Measurements from ENCODE around the gene FANCL.
"Not testable (repeated sequence)": the region's sequence is repeated elsewhere in the genome, so short reads cannot be mapped to it uniquely, and the experiment has no call there.

FANCL gene

GRCh38 chr2:58240670-58241545 is at the start of gene FANCL:
FANCL (minus strand) TSS chr2:58241325; CDS start chr2:58241313, 12 bp downstream.
- H3K9me3 ChIP-seq (ENCODE audit: control insufficient read depth, low read length), result no peaks in the 10 kb centered on the region
- no peaks in the 10 kb centered on the region for H3K36me3 ChIP-seq (ENCODE audit: control insufficient read depth, insufficient read depth, low read length, severe bottlenecking)
- peak within 1 kb of the TSS; percentile 91 for H3K4me3 ChIP-seq (ENCODE audit: low read length)
- no peaks in the 10 kb centered on the region for H3K27me3 ChIP-seq (replicated peaks; ENCODE audit: control insufficient read depth, insufficient read depth, low read length)
- peak within 1 kb of the TSS; percentile 91 for H3K9ac ChIP-seq (ENCODE audit: low read length)
- DNase-seq (ENCODE audit: low read depth), result peak; percentile 94
- peaks cover 4% of the 10 kb centered on the region for H3K4me1 ChIP-seq (ENCODE audit: control insufficient read depth, insufficient read depth, low read length)

DNA sequence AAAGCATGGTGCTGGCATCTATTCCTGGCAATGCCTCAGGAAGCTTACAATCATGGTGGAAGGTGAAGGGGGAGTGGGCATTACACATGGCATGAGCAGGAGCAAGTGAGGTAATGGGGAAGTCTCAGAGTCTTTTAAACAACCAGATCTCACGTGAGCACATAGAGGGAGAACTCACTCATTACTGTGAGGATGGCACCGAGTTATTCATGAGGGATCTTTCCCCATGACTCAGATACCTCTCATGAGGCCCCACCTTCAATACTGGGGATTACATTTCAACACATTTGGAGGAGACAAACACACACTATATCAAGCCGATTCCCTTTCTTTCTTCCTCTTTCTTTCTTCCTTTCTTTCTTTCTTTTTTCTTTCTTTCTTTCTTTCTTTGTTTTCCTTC is 47.9 kb upstream of the FANCL start:
- no peak overlapping the region for H3K9ac ChIP-seq (ENCODE audit: low read length)
- no peaks in the 10 kb centered on the region for H3K27me3 ChIP-seq (replicated peaks; ENCODE audit: control insufficient read depth, insufficient read depth, low read length)
- no peaks in the 10 kb centered on the region for H3K36me3 ChIP-seq (ENCODE audit: control insufficient read depth, insufficient read depth, low read length, severe bottlenecking)
- no peaks in the 10 kb centered on the region for H3K9me3 ChIP-seq (ENCODE audit: control insufficient read depth, low read length)
- no peak for DNase-seq (ENCODE audit: low read depth)
- no peak overlapping the region for H3K4me3 ChIP-seq (ENCODE audit: low read length)
- no peaks in the 10 kb centered on the region for H3K4me1 ChIP-seq (ENCODE audit: control insufficient read depth, insufficient read depth, low read length)

GRCh38 chr2:58283931-58284330 is 42.8 kb upstream of the FANCL start:
- Histone ChIP-seq H3K9ac (ENCODE audit: low read length) (no peak overlapping the region), H3K4me1 (ENCODE audit: control insufficient read depth, insufficient read depth, low read length) (no peaks in the 10 kb centered on the region), H3K27me3 (replicated peaks; ENCODE audit: control insufficient read depth, insufficient read depth, low read length) (no peaks in the 10 kb centered on the region), H3K9me3 (ENCODE audit: control insufficient read depth, low read length) (no peaks in the 10 kb centered on the region), H3K4me3 (ENCODE audit: low read length) (no peak overlapping the region), H3K36me3 (ENCODE audit: control insufficient read depth, insufficient read depth, low read length, severe bottlenecking) (no peaks in the 10 kb centered on the region)
- DNase-seq (ENCODE audit: low read depth), result no peak

GRCh38 chr2:58275144-58275543 is 34.0 kb upstream of the FANCL start:
- H3K9ac ChIP-seq (ENCODE audit: low read length); H3K9me3 ChIP-seq (ENCODE audit: control insufficient read depth, low read length); H3K36me3 ChIP-seq (ENCODE audit: control insufficient read depth, insufficient read depth, low read length, severe bottlenecking); DNase-seq (ENCODE audit: low read depth); H3K27me3 ChIP-seq (replicated peaks; ENCODE audit: control insufficient read depth, insufficient read depth, low read length); H3K4me1 ChIP-seq (ENCODE audit: control insufficient read depth, insufficient read depth, low read length); H3K4me3 ChIP-seq (ENCODE audit: low read length): not testable (repeated sequence)

DNA sequence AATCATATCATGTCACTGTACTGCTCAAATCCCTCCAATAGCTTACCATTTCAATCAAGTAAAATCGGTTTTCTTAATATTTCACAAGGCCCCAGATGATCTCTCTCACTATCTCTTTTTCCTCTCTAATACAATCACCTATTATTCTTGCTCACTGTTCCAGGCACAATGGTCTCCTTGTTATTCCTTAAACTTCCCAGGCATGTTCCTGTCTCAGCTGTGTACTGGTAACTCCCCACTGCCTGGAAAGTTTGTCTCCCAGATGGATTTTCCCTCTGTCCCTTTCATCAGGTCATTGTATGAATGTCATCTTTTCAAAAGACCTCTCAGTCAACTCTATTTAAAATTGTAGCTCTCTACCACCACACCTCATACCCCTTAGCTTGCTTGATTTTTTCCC is 30.7 kb upstream of the FANCL start:
- Histone ChIP-seq H3K4me1 (ENCODE audit: control insufficient read depth, insufficient read depth, low read length) (no peaks in the 10 kb centered on the region), H3K9me3 (ENCODE audit: control insufficient read depth, low read length) (no peaks in the 10 kb centered on the region), H3K4me3 (ENCODE audit: low read length) (no peak overlapping the region), H3K9ac (ENCODE audit: low read length) (no peak overlapping the region), H3K27me3 (replicated peaks; ENCODE audit: control insufficient read depth, insufficient read depth, low read length) (no peaks in the 10 kb centered on the region), H3K36me3 (ENCODE audit: control insufficient read depth, insufficient read depth, low read length, severe bottlenecking) (no peaks in the 10 kb centered on the region)
- no peak for DNase-seq (ENCODE audit: low read depth)

- Histone ChIP-seq H3K36me3 (ENCODE audit: control insufficient read depth, insufficient read depth, low read length, severe bottlenecking) (no peaks in the 10 kb centered on the region), H3K27me3 (replicated peaks; ENCODE audit: control insufficient read depth, insufficient read depth, low read length) (no peaks in the 10 kb centered on the region), H3K4me1 (ENCODE audit: control insufficient read depth, insufficient read depth, low read length) (no peaks in the 10 kb centered on the region), H3K9ac (ENCODE audit: low read length) (no peak overlapping the region), H3K4me3 (ENCODE audit: low read length) (no peak overlapping the region), H3K9me3 (ENCODE audit: control insufficient read depth, low read length) (no peaks in the 10 kb centered on the region)
- DNase-seq (ENCODE audit: low read depth), result no peak
Observed at GRCh38 chr2:58268685-58269084, 27.6 kb upstream of the FANCL start.

GRCh38 chr2:58266211-58266610 is 25.1 kb upstream of the FANCL start:
- Histone ChIP-seq H3K9ac (ENCODE audit: low read length) (no peak overlapping the region), H3K4me1 (ENCODE audit: control insufficient read depth, insufficient read depth, low read length) (no peaks in the 10 kb centered on the region), H3K27me3 (replicated peaks; ENCODE audit: control insufficient read depth, insufficient read depth, low read length) (no peaks in the 10 kb centered on the region), H3K36me3 (ENCODE audit: control insufficient read depth, insufficient read depth, low read length, severe bottlenecking) (no peaks in the 10 kb centered on the region), H3K4me3 (ENCODE audit: low read length) (no peak overlapping the region), H3K9me3 (ENCODE audit: control insufficient read depth, low read length) (no peaks in the 10 kb centered on the region)
- DNase-seq (ENCODE audit: low read depth), result peak; percentile 14

- H3K9me3 ChIP-seq (ENCODE audit: control insufficient read depth, low read length), result no peaks in the 10 kb centered on the region
- no peak overlapping the region for H3K4me3 ChIP-seq (ENCODE audit: low read length)
- H3K9ac ChIP-seq (ENCODE audit: low read length), result no peak overlapping the region
- no peaks in the 10 kb centered on the region for H3K36me3 ChIP-seq (ENCODE audit: control insufficient read depth, insufficient read depth, low read length, severe bottlenecking)
- no peaks in the 10 kb centered on the region for H3K27me3 ChIP-seq (replicated peaks; ENCODE audit: control insufficient read depth, insufficient read depth, low read length)
- no peaks in the 10 kb centered on the region for H3K4me1 ChIP-seq (ENCODE audit: control insufficient read depth, insufficient read depth, low read length)
- no peak for DNase-seq (ENCODE audit: low read depth)
Observed at GRCh38 chr2:58261209-58261608, 20.1 kb upstream of the FANCL start.

- H3K9ac ChIP-seq (ENCODE audit: low read length); DNase-seq (ENCODE audit: low read depth); H3K9me3 ChIP-seq (ENCODE audit: control insufficient read depth, low read length); H3K27me3 ChIP-seq (replicated peaks; ENCODE audit: control insufficient read depth, insufficient read depth, low read length); H3K36me3 ChIP-seq (ENCODE audit: control insufficient read depth, insufficient read depth, low read length, severe bottlenecking); H3K4me3 ChIP-seq (ENCODE audit: low read length); H3K4me1 ChIP-seq (ENCODE audit: control insufficient read depth, insufficient read depth, low read length): not testable (repeated sequence)
Observed at GRCh38 chr2:58258456-58258855, 17.3 kb upstream of the FANCL start.

DNA sequence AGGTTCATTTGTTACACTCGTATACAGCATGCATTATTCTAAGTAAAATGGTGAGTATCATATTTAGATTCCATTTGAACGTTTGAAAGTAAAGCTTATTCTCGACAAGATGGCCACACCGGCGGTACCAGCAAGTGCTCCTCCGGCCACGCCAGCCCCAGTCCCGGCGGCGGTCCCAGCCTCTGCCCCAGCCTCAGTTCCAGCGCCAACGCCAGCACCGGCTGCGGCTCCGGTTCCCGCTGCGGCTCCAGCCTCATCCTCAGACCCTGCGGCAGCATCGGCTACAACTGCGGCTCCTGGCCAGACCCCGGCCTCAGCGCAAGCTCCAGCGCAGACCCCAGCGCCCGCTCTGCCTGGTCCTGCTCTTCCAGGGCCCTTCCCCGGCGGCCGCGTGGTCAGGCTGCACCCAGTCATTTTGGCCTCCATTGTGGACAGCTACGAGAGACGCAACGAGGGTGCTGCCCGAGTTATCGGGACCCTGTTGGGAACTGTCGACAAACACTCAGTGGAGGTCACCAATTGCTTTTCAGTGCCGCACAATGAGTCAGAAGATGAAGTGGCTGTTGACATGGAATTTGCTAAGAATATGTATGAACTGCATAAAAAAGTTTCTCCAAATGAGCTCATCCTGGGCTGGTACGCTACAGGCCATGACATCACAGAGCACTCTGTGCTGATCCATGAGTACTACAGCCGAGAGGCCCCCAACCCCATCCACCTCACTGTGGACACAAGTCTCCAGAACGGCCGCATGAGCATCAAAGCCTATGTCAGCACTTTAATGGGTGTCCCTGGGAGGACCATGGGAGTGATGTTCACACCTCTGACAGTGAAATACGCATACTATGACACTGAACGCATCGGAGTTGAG is 10.4 kb upstream of the FANCL start:
- DNase-seq (ENCODE audit: low read depth); H3K4me3 ChIP-seq (ENCODE audit: low read length); H3K4me1 ChIP-seq (ENCODE audit: control insufficient read depth, insufficient read depth, low read length); H3K9ac ChIP-seq (ENCODE audit: low read length); H3K27me3 ChIP-seq (replicated peaks; ENCODE audit: control insufficient read depth, insufficient read depth, low read length); H3K9me3 ChIP-seq (ENCODE audit: control insufficient read depth, low read length); H3K36me3 ChIP-seq (ENCODE audit: control insufficient read depth, insufficient read depth, low read length, severe bottlenecking): not testable (repeated sequence)

DNA sequence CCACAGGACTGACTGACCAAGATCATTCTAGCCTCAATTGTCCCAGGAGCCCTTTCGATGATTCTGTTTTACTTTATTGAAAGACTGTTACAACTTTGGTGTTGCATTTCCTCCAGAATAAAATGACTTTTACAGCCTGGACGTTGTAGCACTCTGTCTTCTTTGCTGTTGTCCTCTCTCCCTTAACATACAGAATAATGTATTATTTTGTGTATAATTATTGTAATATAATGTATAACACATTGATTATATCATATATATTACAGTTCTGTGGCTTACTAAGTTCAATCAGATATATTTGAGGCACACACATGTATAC is 380 bp upstream of the FANCL start:
- Histone ChIP-seq H3K36me3 (ENCODE audit: control insufficient read depth, insufficient read depth, low read length, severe bottlenecking) (no peaks in the 10 kb centered on the region), H3K9ac (ENCODE audit: low read length) (peak overlapping the region; percentile 91), H3K4me1 (ENCODE audit: control insufficient read depth, insufficient read depth, low read length) (peaks cover 4% of the 10 kb centered on the region), H3K27me3 (replicated peaks; ENCODE audit: control insufficient read depth, insufficient read depth, low read length) (no peaks in the 10 kb centered on the region), H3K4me3 (ENCODE audit: low read length) (peak overlapping the region; percentile 91), H3K9me3 (ENCODE audit: control insufficient read depth, low read length) (no peaks in the 10 kb centered on the region)
- no peak for DNase-seq (ENCODE audit: low read depth)
